ENCODE data around the gene SCYGR8.
"Not testable (repeated sequence)": the region's sequence is repeated elsewhere in the genome, so short reads cannot be mapped to it uniquely, and the experiment has no call there.

The SCYGR8 gene, protein sequence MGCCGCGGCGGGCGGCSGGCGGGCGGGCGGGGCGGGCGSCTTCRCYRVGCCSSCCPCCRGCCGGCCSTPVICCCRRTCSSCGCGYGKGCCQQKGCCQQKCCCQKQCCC

DNA sequence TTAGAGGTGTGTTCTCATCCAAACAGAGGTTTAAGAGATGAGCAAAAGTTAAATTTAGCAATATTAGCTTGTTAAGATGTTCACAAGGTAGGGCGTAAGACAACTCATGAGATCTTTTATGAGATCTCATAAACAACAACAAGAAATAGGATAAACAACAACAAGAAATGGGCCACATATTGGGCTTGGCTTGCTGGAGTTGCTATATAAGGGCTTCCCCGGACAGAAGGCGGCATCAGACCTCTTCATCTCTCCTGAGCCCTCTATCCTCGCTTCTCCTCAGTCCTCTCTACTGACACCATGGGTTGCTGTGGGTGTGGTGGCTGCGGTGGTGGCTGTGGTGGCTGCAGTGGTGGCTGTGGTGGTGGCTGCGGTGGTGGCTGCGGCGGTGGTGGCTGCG lies at the start of gene SCYGR8:
Gene SCYGR8 (plus strand): TSS at position 301 of the 400 bp plus-strand sequence. CDS start 0 bp downstream, at position 301.
- DNase-seq (ENCODE audit: low read depth in 2 of 2) = no peak

DNA sequence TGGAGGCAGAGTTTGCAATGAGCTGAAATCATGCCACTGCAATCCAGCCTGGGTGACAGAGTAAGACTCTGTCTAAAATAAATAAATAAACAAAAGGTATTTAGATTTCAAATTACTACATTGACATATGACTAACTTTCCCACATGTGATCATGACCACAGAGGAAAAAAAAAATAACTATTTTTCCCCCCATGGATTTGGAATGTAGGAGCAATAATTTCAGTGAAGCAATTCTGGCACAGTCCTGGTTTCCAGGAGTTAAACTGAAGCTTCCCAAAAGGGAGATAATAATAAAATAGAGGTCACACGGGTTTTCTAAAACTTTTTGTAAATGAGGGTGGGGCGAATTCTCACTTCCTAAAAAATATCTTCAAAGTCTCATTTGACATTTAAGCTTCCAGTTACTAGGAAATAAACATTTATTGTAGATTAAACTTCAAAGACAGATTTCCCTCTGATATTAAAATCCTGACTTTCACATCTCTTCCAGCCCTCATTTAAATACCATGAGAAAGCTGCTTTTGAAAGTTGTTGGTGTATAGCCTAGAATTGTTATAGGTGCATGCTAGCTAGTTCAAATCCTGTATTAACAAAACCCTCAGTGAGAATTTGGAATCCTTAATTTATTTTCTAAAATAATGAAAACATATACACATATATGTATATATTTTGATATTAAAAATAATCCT lies 48.6 kb upstream of the SCYGR8 start:
- DNase-seq (ENCODE audit: low read depth in 2 of 2) = no peak

DNA sequence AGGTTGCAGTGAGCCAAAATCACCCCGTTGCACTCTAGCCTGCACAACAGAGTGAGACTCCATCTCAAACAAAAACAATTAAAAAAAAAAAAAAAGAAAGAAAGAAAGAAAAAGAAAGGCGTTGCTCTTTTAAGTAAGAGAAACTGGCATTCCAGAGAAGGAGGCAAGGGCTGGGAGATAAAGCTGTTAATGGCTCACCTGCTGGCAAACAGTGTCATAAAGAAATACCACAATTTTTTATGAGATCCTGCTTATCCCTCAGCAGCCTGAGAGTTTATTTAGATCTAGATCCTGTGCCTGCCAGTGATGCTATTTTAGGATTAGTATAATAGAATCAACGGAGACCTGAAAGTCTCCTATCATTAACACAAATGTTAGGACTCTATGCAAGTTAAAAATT lies 44.1 kb upstream of the SCYGR8 start:
- no peak for DNase-seq (ENCODE audit: low read depth in 2 of 2)

DNA sequence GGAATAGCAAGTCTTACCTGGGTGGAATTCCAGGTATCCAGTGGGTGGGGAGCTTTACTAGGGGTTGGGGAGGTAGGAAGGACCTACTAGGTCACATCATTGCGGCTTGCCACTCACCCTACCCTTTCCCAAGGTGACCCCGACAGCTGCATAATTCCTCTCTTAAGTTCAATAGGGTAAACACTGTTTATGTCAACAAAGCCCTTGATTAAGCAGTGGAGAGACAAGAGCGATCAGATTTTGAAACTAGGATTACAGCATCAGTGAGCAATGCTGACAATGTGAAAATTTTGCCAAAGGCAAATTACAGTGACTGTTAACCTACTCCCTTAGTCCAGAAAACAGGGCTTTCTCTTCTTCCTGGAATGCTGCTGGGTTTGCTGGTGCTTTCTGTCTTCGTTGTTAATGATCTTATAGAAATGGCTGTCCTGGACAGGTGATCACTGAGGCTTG lies 42.4 kb upstream of the SCYGR8 start:
- no peak for DNase-seq (ENCODE audit: low read depth in 2 of 2)

DNA sequence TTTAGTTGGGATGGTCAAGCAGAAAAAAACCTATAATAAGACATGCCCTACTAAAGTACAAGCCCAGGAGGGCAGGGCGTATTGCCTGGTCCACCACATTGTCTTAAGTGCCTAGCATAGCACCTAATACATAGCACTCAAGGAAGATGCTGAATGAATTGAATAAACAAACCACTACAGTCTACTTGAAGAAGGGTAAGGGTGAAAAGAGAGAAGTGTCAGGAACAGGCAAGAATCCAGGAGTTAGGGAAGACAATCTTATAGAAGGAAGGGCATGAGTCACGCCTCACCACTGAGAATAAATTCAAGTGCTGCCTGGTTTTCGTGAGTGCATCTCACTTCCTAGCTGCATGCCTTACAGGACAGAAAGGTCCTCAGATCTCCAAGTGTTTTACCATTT lies 41.7 kb upstream of the SCYGR8 start:
- no peak for DNase-seq (ENCODE audit: low read depth in 2 of 2)

DNA sequence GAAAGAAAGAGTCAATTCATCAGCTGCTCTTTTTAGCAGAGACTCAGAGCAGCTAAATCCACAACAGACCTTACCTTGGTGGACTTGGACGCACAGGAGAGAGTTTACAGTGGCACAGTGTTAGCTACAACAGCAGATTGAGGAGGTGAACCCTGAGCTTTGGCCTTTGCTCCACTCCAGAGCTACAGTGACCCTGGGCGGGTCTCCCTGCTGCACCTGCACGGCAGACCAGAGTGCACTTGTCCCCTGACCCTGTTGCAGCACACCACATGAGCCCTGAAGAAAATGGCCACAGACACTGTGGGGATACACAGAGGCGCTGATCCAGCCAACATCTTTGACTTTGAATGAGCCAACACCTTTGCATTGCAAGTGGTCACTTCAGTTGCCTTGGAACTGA lies 38.8 kb upstream of the SCYGR8 start:
- DNase-seq (ENCODE audit: low read depth in 2 of 2) = no peak

DNA sequence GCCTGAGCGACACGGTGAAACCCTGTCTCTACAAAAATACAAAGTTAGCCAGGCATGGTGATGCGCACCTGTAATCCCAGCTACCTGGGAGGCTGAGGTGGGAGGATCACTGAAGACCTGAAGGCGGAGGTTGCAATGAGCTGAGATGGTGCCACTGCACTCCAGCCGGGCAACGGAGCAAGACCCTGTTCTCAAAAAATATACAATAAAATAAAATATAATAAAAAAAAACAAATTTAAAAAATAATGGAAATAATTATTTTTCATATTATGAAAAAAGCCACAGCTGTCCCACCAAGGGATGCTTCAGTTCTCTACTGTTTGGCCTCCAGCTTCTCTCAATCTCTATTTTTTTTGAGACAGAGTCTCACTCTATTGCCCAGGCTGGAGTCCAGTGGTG lies 38.3 kb upstream of the SCYGR8 start:
- DNase-seq (ENCODE audit: low read depth in 2 of 2) = no peak

DNA sequence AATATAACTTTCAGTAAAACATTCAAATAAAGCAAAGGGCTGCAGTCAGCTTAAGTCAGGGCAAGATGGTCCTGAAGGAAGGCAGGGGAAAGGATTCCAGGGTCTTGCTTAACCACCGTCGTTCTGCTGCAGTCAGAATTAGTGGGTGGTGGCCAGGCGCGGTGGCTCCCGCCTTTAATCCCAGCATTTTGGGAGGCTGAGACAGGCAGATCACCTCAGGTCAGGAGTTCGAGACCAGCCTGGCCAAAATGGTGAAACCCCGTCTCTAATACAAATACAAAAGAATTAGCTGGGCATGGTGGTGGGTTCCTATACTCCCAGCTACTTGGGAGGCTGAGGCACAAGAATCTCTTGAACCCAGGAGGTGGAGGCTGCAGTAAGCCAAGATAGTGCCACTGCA lies 34.7 kb upstream of the SCYGR8 start:
- DNase-seq (ENCODE audit: low read depth in 2 of 2) = no peak

DNA sequence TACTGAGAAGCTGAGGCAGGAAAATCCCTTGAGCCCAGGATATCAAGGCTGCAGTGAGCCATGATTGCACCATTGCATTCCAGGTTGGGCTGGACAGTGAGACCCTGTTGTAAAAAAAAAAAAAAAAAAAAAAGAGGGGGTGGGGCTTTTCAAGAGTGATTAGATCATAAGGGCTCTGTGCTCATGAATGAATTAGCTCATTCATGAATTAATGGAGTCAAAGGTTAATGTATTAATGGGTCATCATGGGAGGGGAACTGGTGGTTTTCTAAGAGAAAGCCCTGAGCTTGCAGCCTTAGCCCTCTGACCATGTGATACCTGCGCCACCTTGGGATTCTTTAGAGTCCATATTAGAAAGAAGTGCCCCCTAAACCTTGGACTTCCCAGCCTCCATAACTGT lies 32.4 kb upstream of the SCYGR8 start:
- DNase-seq (ENCODE audit: low read depth in 2 of 2) = no peak

DNA sequence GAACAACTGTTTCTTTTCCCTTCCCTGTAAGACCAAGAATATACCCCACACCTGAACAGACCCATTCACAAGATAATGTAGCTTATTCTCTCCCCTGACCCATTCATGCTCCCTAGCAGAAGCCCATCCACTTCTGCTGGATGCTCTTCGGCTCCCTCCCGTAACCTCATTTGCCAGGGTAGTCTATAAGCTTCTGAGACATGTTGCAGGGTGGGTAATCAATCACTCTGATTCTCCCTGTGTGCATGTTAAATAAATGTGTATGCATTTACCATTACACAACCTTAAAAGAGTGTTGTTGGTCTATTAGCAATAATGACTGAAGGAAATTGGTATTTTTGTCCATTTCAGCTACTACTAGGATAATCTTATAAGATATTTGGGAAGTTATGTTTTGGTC lies 29.2 kb upstream of the SCYGR8 start:
- DNase-seq (ENCODE audit: low read depth in 2 of 2) = no peak

DNA sequence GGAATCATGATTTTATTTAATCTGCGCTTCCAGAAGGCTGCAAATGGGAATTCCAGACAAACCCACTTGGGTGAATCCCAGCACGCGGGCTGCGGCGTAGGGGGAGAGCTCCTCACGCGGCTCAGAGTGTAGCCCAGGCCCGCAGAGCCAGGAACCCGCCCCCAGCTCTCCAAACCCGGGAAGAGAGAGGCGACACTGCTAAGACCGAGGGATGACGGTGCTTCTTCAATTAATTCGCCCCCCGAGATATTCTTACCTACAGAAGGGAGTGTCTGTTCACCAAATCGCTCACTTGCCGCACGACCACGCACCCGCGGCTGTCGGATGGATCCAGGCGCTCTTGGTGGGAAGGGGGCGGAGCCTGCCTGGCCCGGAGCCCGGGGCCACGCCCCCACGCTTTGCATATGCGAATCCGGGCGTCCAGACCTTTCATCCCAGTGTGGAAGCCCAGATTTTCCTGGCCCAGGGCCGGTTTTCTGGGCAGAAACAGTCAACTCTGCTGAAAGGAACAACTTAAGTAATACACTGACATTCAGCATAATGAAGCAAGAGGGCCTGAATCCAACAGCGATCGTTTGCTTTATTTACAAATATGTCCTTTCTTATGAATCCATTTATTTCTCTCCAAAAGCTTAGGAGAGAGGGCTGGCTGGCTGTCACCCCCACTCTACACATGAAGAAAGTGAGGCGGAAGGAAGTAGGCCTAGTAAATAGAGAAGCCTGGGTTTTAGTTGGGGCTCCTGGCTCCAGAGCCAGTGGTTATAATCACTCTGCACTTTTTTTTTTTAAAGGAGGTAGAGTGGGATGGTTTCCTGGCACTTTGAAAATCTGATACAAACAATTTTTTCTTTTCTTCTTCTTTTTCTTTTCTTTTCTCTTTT lies 27.8 kb upstream of the SCYGR8 start, which contains the start of gene SLC19A3:
Gene SLC19A3 (minus strand): TSS at position 342 of the 881 bp plus-strand sequence. CDS start 15,710 bp downstream, outside the sequence.
- no peak for DNase-seq (ENCODE audit: low read depth in 2 of 2)

DNA sequence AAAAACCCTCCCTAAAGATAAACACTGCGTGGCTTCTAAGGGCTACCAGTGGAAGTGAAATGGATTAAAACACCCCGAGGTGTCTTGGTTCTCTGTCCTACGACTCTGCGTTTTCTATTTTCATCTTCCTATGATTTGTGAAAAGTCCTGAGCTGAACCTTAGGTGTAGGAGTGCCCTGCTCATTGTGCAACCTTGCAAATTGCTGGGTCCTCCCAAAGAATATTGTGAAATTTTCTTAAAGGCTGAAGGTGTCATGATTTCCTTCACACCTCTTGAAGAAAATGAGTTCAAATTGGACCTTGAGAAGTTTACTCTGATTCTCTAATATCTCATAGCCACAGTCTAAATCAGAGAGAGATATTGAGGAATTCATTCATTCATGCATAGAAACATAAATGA lies 26.1 kb upstream of the SCYGR8 start:
- no peak for DNase-seq (ENCODE audit: low read depth in 2 of 2)

DNA sequence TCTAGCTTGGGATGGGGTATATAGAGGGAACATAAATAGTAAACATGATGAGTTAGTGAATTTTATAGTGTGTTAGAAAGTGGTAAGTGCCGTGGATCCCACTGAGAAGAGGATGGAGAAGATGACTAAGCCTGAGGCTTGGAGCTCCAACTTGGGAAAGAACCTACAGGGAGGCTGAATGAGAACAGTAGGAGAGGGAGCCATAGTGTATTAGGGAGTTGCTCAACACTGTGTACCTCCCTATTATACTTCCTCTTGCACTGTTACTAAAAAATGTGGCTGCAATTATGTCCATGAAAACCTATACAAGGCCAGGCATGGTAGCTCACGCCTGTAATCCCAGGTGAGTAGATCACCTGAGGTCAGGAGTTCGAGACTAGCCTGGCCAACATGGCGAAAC lies 25.0 kb upstream of the SCYGR8 start:
- no peak for DNase-seq (ENCODE audit: low read depth in 2 of 2)

DNA sequence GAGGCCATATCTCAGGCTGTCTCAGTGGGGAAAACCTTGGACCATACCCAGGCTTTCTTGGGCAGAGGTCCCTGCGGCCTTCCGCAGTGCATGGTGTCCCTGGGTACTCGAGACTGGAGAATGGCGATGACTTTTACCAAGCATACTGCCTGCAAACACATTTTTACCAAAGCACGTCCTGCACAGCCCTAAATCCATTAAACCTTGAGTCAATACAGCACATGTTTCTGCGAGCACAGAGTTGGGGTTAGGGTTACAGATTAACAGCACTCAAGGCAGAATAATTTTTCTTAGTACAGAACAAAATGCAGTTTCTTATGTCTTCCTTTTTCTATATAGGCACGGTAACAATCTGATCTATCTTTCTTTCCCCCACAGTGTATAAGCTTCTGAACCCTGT lies 22.9 kb upstream of the SCYGR8 start:
- DNase-seq (ENCODE audit: low read depth in 2 of 2) = not testable (repeated sequence)

DNA sequence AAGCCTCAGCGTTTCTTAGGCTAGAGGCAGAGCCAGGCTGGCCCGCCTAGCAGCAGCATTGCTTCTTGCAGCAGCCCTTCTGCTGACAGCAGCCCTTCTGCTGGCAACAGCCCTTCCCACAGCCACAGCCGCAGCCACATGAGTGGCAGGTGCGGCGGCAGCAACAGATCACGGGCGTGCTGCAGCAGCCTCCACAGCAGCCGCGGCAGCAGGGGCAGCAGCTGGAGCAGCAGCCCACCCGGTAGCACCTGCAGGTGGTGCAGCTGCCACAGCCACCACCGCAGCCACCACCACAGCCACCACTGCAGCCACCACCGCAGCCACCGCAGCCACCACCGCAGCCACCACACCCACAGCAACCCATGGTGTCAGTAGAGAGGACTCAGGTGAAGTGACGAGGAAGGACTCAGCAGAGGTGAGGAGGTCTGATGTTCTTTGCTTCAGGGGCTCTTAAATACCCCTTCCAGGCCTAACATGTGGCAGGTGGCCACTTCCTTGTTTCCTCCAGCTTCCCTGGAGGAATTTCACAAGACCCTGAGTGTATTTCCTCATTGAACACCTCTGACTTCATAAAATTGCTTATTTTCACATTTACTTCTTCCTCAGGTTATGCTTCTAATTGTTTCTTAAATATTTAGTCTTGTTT lies 21.2 kb upstream of the SCYGR8 start, which contains the start of gene SCYGR6:
Gene SCYGR6 (minus strand): TSS at position 364 of the 646 bp plus-strand sequence. CDS start 0 bp downstream, at position 364.
- DNase-seq (ENCODE audit: low read depth in 2 of 2) = no peak

DNA sequence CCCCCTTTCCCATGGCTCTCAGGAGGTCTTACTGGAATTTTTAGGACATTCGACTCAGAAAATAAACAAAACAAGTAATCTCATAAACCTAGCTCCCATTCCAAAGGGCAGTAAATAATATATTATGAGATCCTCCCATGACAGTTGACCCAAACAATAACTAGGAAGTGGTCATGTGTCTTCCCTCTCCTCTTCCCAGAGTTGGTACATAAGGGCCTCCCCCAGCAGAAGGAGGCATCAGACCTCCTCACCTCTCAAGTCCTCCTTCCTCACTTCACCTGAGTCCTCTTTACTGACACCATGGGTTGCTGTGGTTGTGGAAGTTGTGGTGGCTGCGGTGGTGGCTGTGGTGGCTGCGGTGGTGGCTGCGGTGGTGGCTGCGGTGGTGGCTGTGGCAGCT lies 17.7 kb upstream of the SCYGR8 start, which contains the start of gene SCYGR7:
Gene SCYGR7 (plus strand): TSS at position 301 of the 400 bp plus-strand sequence. CDS start 0 bp downstream, at position 301.
- DNase-seq (ENCODE audit: low read depth in 2 of 2) = no peak

DNA sequence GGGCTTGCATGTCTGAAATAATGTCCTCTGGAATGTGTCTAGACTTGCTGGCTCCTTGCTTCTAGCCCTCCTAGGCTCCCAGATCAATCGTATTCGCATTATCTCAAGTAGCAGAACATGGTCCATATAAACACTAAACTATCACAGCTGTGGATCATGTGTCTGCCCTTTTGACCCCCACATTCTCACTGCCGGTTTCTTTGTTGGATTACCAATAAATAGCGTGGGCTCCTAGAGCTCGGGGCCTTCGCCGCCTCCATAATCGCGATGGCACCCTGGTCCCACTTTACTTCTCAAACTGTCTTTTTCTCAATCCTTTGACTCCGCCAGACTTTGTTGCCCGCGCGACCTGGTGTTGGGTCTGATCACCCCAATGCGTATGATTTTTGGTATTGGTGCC lies 6.3 kb upstream of the SCYGR8 start:
- DNase-seq (ENCODE audit: low read depth in 2 of 2) = no peak

DNA sequence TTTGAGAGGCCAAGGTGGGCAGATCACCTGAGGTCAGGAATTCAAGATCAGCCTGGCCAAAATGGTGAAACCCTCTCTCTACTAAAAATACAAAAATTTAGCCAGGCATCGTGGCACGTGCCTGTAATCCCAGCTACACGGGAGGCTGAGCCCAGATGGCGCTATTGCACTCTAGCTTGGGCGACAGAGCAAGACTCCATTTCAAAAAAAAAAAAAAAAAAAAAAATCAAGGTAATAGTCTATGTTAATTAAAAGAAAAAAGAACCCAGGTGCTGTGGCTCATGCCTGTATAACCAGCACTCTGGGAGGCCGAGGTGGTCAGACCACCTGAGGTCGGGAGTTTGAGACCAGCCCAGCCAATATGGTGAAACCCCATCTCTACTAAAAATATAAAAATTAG lies 5.0 kb upstream of the SCYGR8 start:
- not testable (repeated sequence) for DNase-seq (ENCODE audit: low read depth in 2 of 2)

DNA sequence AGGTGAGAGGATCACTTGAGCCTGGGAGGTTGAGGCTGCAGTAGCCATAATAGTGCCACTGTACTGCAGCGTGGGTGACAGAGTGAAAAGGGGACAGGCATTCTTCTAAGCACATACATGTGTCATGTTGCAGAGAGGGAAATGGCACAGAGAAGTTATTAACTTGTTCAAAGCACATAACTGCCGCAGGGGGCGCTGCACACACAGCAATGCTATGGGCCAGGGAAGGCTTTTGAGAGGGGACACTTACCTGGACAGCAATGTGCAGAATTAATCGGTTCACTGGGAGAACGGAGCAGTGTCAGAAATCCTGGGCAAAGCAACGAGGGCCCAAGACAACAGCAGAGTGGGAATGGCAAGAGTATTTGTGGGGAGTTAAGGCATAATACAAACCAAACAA lies 2.4 kb downstream of the SCYGR8 start:
- no peak for DNase-seq (ENCODE audit: low read depth in 2 of 2)

DNA sequence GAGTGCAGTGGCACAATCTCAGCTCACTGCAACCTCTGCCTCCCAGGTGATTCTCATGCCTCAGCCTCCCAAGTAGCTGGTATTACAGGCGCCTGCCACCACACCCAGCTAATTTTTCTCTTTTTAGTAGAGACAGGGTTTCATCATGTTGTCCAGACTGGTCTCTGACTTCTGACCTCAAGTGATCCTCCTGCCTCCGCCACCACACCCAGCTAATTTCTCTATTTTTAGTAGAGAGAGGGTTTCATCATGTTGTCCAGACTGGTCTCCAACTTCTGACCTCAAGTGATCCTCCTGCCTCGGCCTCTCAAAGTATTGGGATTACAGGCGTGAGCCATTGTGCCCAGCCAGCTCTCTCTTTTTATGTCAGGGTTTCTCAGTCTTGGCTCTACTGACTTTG lies 10.6 kb downstream of the SCYGR8 start:
- DNase-seq (ENCODE audit: low read depth in 2 of 2) = not testable (repeated sequence)

DNA sequence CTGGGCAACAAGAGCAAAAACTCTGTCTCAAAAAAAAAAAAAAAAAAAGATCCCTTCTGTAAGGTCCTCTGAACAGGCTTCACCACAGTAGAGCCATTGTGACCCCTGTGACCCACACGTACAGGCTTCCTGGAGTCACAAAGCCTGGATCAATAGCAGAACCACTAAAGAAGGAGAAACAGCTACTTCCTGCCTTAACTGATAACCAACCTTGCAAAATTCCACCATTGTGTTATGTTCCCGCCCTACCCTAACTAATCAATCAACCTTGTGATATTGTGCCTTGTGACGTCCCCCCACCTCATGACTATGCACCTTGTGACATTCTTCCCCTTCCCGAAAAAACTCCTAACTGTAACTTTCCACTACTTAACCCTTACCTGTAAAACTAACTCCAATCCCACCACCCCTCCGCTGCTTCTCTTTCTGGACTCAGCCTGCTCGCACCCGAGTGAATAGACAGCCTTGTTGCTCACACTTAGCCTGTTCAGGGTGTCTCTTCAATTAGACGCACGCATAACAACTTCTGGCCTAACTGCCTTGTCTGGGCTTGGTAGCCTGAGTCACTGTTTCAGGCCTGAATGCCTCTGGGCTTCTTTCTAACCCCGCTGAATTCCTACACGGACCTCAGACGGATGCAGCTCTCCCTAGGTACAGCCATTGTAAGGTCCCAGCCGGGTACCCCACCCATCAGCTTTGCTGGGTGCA lies 13.9 kb downstream of the SCYGR8 start:
- no peak for DNase-seq (ENCODE audit: low read depth in 2 of 2)

Data from stimulated activated CD8-positive, alpha-beta memory T cell treated with anti-CD3 and anti-CD28 coated beads, Interleukin-15, amount 100 ng/mL, for 4 hours (primary cell).